ENCODE results near the gene SDF4. TPM values are rescaled to one million over a fixed set of nuclear protein-coding genes. Genes with fewer than 3 reads are reported as not detected.

The SDF4 gene
- total RNA-seq, 1 experiment from 2014 or later, result 82.0 TPM

DNA sequence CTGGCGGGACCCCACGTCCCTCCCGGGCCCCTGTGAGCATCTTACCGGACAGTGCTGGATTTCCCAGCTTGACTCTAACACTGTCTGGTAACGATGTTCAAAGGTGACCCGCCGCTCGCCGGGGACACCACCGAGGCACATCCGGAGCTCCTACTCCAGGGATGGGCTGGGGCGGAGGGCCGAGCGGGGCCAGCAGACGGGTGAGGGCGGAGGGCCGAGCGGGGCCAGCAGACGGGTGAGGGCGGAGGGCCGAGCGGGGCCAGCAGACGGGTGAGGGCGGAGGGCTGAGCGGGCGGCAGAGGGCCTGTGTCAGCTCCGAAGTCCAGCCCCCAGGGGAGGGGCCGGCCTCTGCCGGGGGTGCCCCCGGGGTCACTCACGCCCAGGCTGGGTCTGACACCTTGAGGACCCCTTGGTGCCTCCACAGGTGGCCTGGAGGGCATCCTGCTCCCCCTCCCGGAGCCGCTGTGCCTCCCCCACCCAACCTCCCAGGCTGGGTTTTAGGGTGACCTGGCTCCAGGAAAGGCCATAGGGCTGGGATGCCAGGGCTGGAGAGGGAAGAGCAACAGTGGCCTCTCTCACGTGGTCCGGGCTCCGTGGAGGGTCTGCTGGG is 63.9 kb downstream of the SDF4 start:
- H2BK20ac ChIP-seq (ENCODE audit: low read depth, low read length, poor library complexity, severe bottlenecking), result no peak overlapping the region
- no peak overlapping the region for H3K18ac ChIP-seq (ENCODE audit: insufficient read length, low read depth, low read length)
- no peaks in the 10 kb centered on the region; the same call in 1 of the 2 replicates for H3K4me1 ChIP-seq (ENCODE audit: insufficient read depth, low read length)
- H3K27ac Mint-ChIP-seq, result no peak overlapping the region
- peaks cover 0 to 9% (median 0%) of the 10 kb centered on the region in 3 experiments; a peak in 3 of 7 replicates for H3K36me3 Mint-ChIP-seq (ENCODE audit: insufficient read depth in 1 of 3, low read depth in 3 of 3)
- H2BK12ac ChIP-seq (ENCODE audit: insufficient read length, low read depth, low read length), result no peak overlapping the region
- no peak overlapping the region for H3K4ac ChIP-seq (ENCODE audit: low read depth, low read length)
- no peak overlapping the region for H3K9ac ChIP-seq (ENCODE audit: extremely low read depth, insufficient read length, low read length)
- TF ChIP-seq, protein P1, sequence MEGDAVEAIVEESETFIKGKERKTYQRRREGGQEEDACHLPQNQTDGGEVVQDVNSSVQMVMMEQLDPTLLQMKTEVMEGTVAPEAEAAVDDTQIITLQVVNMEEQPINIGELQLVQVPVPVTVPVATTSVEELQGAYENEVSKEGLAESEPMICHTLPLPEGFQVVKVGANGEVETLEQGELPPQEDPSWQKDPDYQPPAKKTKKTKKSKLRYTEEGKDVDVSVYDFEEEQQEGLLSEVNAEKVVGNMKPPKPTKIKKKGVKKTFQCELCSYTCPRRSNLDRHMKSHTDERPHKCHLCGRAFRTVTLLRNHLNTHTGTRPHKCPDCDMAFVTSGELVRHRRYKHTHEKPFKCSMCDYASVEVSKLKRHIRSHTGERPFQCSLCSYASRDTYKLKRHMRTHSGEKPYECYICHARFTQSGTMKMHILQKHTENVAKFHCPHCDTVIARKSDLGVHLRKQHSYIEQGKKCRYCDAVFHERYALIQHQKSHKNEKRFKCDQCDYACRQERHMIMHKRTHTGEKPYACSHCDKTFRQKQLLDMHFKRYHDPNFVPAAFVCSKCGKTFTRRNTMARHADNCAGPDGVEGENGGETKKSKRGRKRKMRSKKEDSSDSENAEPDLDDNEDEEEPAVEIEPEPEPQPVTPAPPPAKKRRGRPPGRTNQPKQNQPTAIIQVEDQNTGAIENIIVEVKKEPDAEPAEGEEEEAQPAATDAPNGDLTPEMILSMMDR (conservative IDR thresholded peaks at IDR 0.05), result no peak
- no peak overlapping the region for H3K27ac ChIP-seq (ENCODE audit: insufficient read length, low read depth, low read length)
- no peak overlapping the region for H3K23ac ChIP-seq (ENCODE audit: insufficient read length, low read depth, low read length)
- no peak overlapping the region for H3T11ph ChIP-seq (ENCODE audit: low read length)
- no peaks in the 10 kb centered on the region for H3K79me2 ChIP-seq (ENCODE audit: insufficient read depth, low read length)
- H3K9me3 ChIP-seq (ENCODE audit: control insufficient read depth, low read depth, low read length), result no peaks in the 10 kb centered on the region
- no peak overlapping the region for H4K91ac ChIP-seq (ENCODE audit: insufficient read length, low read depth, low read length)
- no peak overlapping the region for H4K8ac ChIP-seq (replicated peaks; ENCODE audit: insufficient read length, low read depth, low read length)
- H3K14ac ChIP-seq (ENCODE audit: insufficient read depth, low read length), result no peak overlapping the region
- no peak overlapping the region for H2BK120ac ChIP-seq (ENCODE audit: low read depth, low read length, poor library complexity, severe bottlenecking)
- no peaks in the 10 kb centered on the region for H4K20me1 ChIP-seq (ENCODE audit: control insufficient read depth, insufficient read depth, insufficient read length)
- DNase-seq, result peak; percentile 19
- H3K9me3 Mint-ChIP-seq, result no peaks in the 10 kb centered on the region
- no peak overlapping the region for H3K4me3 Mint-ChIP-seq
- no peak overlapping the region for H4K5ac ChIP-seq (ENCODE audit: insufficient read length, low read depth, low read length)
- no peaks in the 10 kb centered on the region for H3K27me3 ChIP-seq (ENCODE audit: insufficient read depth, low read length)
- no CpG with 5 or more reads among the region's 36 CpGs for WGBS (ENCODE audit: extremely low coverage, insufficient read length, low lambda C conversion rate)
- no peak overlapping the region for H2AK5ac ChIP-seq (ENCODE audit: insufficient read length, low read length)
- H2AFZ ChIP-seq (ENCODE audit: low read length), result no peak overlapping the region
- peaks cover 3% of the 10 kb centered on the region for H3K23me2 ChIP-seq (ENCODE audit: insufficient read length, low read depth, low read length, poor library complexity, severe bottlenecking)
- H3K4me1 Mint-ChIP-seq, result peaks cover 18 to 30% of the 10 kb centered on the region in 2 experiments
- no peak overlapping the region for H3K4me2 ChIP-seq (ENCODE audit: insufficient read depth, insufficient read length, low read length)
- H2BK5ac ChIP-seq (ENCODE audit: insufficient read length, low read length), result no peak overlapping the region
- H3K79me1 ChIP-seq (ENCODE audit: insufficient read depth, low read depth, low read length, poor library complexity, severe bottlenecking), result no peaks in the 10 kb centered on the region
- H2BK15ac ChIP-seq (ENCODE audit: low read depth, low read length), result no peak overlapping the region
- peaks cover 3% of the 10 kb centered on the region for H3K27me3 Mint-ChIP-seq (ENCODE audit: low read depth)
- no peak overlapping the region for H3K56ac ChIP-seq (ENCODE audit: insufficient read length, low read depth, low read length)

Data from H9 (cell line).